K562 (cell line): ENCODE data around the gene MFSD11. TPM values are rescaled to one million over a fixed set of nuclear protein-coding genes. Genes with fewer than 3 reads are reported as not detected.

Experiments
- ARNT ChIP-seq, 2 experiments: fragments of 450-650 bp; IDR thresholded peaks; 2 replicates each; pipeline ENCODE4 v1.6.1; 2016; ENCODE audit warnings: mild to moderate bottlenecking in 1 of 2
- CAMTA2 ChIP-seq: fragments of 250-450 bp; sonication (Bioruptor Pico); conservative IDR thresholded peaks from 2 replicates; pipeline ENCODE4 v1.5.1; 2022
- CEBPZ ChIP-seq: fragments of 150-350 bp; IDR thresholded peaks from 2 replicates; pipeline ENCODE4 v1.6.1; 2014; ENCODE audit warnings: low read depth, mild to moderate bottlenecking, low read length, borderline replicate concordance
- E4F1 ChIP-seq: fragments of 250-450 bp; sonication (Bioruptor Pico); IDR thresholded peaks from 2 replicates; pipeline ENCODE4 v1.5.0; 2021; ENCODE audit warnings: mild to moderate bottlenecking, borderline replicate concordance
- HMGXB4 ChIP-seq: sonication (generic); formaldehyde crosslinking; IDR thresholded peaks from 2 replicates; pipeline ENCODE4 v1.8.1; 2023; ENCODE audit warnings: mild to moderate bottlenecking, missing genetic modification reagents
- HNRNPLL ChIP-seq: fragments of 200-400 bp; formaldehyde crosslinking; IDR thresholded peaks from 2 replicates; pipeline ENCODE4 v1.6.1; 2017; ENCODE audit warnings: low read length, low read depth, mild to moderate bottlenecking; ENCODE audit not compliant: poor library complexity, severe bottlenecking
- MAFF ChIP-seq: IDR thresholded peaks from 2 replicates; pipeline ENCODE4 v1.6.1; 2012; ENCODE audit warnings: low read length, improper control_type of control experiment
- MXI1 ChIP-seq: IDR thresholded peaks from 2 replicates; pipeline ENCODE4 v1.6.1; 2011; ENCODE audit warnings: low read depth, mild to moderate bottlenecking, improper control_type of control experiment, low read length
- POU5F1 ChIP-seq: fragments of 150-350 bp; IDR thresholded peaks from 2 replicates; pipeline ENCODE4 v1.6.1; 2014; ENCODE audit warnings: borderline replicate concordance, low read length, low read depth, mild to moderate bottlenecking; ENCODE audit not compliant: partially characterized antibody
- RCOR1 ChIP-seq, 2 experiments: IDR thresholded peaks; 2 replicates each; pipeline ENCODE4 v1.6.1; 2012; ENCODE audit warnings: low read depth in 2 of 2, low read length in 2 of 2, borderline replicate concordance in 1 of 2, improper control_type of control experiment in 1 of 2
- RFX7 ChIP-seq: fragments of 250-450 bp; sonication (Bioruptor Pico); IDR thresholded peaks from 2 replicates; pipeline ENCODE4 v1.5.1; 2021; ENCODE audit warnings: mild to moderate bottlenecking
- TAF15 ChIP-seq: fragments of 200-400 bp; formaldehyde crosslinking; IDR thresholded peaks from 2 replicates; pipeline ENCODE4 v1.6.1; 2017; ENCODE audit warnings: mild to moderate bottlenecking, low read depth, low read length, moderate library complexity
- ZBTB17 ChIP-seq: fragments of 450-650 bp; formaldehyde crosslinking; IDR thresholded peaks from 2 replicates; pipeline ENCODE4 v1.4.0; 2020; ENCODE audit warnings: mild to moderate bottlenecking
- ZBTB43 ChIP-seq: sonication (generic); formaldehyde crosslinking; IDR thresholded peaks from 2 replicates; pipeline ENCODE4 v1.8.0; 2023; ENCODE audit warnings: mild to moderate bottlenecking, missing genetic modification reagents
- ZEB2 ChIP-seq: fragments of 450-650 bp; IDR thresholded peaks from 2 replicates; pipeline ENCODE4 v1.6.1; 2016
- ZNF184 ChIP-seq: sonication (generic); formaldehyde crosslinking; IDR thresholded peaks from 2 replicates; pipeline ENCODE4 v1.5.0; 2020; ENCODE audit warnings: missing genetic modification reagents
- polyA plus RNA-seq, 8 experiments: library from polyadenylated mRNA; depleted of rRNA in 4 of 8; stranded (reverse) in 5 of 8; unstranded in 3 of 8; fragments of >200 nt; fragmentation: Nextera tagmentation in 2 of 8; fragmentation: Illumina TruSeq in 1 of 8; extraction: Ambion mirVana in 2 of 8; extraction: Trizol in 1 of 8; gene quantifications; 2 replicates each; pipeline versions ENCODE4 v1.2.1 to v1.2.3, GENCODE V29; 2011 to 2014; ENCODE audit warnings: inconsistent platforms in 1 of 8, missing spikeins in 1 of 8
- total RNA-seq, 7 experiments: library from RNA; depleted of rRNA in 6 of 7; stranded (reverse); fragments of >200 nt in 6 of 7; fragmentation: Illumina TruSeq in 2 of 7; extraction: Trizol in 2 of 7; gene quantifications; 2 replicates each; pipeline versions ENCODE4 v1.2.1 to v1.2.3, GENCODE V29; 2011 to 2021; ENCODE audit warnings: low replicate concordance in 1 of 7

The MFSD11 gene
- total and polyA plus RNA-seq, 9 of the 15 experiments (the other 6 are each of a cell fraction or from before 2014, with no cell fraction given), result 14.4 to 24.5 (median 19.9) TPM

- TF ChIP-seq RFX7 (peak; percentile 81; the same call in 1 of the 2 replicates), MAFF (peak; percentile 64; the same call in 1 of the 2 replicates), ARNT (IDR thresholded peaks at IDR 0.05) (0 out of 4 replicates have a peak, but pooled peaks of 1 of the 2 experiments have one; percentile 28), CEBPZ (no peak), MXI1 (peak; percentile 88), ZEB2 (0 out of 2 replicates have a peak, but pooled peaks have one; percentile 16), POU5F1 (no peak), E4F1 (no peak), ZBTB43 (CRISPR knock-in tag) (peak; percentile 85; the same call in 1 of the 2 replicates), CAMTA2 (peak; percentile 83; the same call in 1 of the 2 replicates), RCOR1 (IDR thresholded peaks at IDR 0.05; ENCODE audit: borderline replicate concordance in 1 of 2, low read depth in 2 of 2, low read length in 2 of 2) (no peak; a peak in 1 of 4 replicates), ZNF184 (no peak), HMGXB4 (CRISPR knock-in tag) (peak; percentile 50; the same call in 1 of the 2 replicates), ZBTB17 (peak; percentile 18; the same call in 1 of the 2 replicates), HNRNPLL (peak; percentile 96), TAF15 (no peak)
These were observed 740 bp upstream of the MFSD11 start, which contains the start of gene SRSF2 (continued) for GRCh38 chr17:76737082-76737675.
